HEK293 (cell line): ENCODE data around the gene GRIN2A.

Experiments
- CTCF ChIA-PET: fragments of 350-600 bp; formaldehyde crosslinking; extraction: SDS; loops from one replicate; lab custom pipeline; 2021; ENCODE audit warnings: antibody characterized with exemption; lab: Yijun Ruan, JAX
- POLR2A ChIA-PET: fragments of 300-600 bp; formaldehyde crosslinking; extraction: SDS; loops from one replicate; lab custom pipeline; 2020; ENCODE audit warnings: antibody characterized with exemption, inconsistent platforms; lab: Yijun Ruan, JAX
- H3K27ac ChIP-seq: fragments of 200-500 bp; sonication (Bioruptor generic); 2 replicates; pipeline ENCODE4 v1.5.1; 2014; ENCODE audit warnings: low read depth, low read length, control low read depth, inconsistent platforms; ENCODE audit errors: extremely low read depth
- H3K36me3 ChIP-seq, 2 experiments: fragments of 200-500 bp in 1 of 2; sonication (Bioruptor generic) in 1 of 2; 1 replicate in 1 of 2; 2 replicates in 1 of 2; pipeline ENCODE4 v1.5.1; 2014 to 2017; ENCODE audit warnings: inconsistent platforms in 2 of 2, low read length in 2 of 2; ENCODE audit not compliant: control insufficient read depth in 2 of 2, insufficient read depth in 1 of 2
- H3K4me1 ChIP-seq: fragments of 200-500 bp; sonication (Bioruptor generic); 2 replicates; pipeline ENCODE4 v1.5.1; 2014; ENCODE audit warnings: mild to moderate bottlenecking, low read length, inconsistent platforms; ENCODE audit not compliant: control insufficient read depth, insufficient read depth
- H3K4me3 ChIP-seq: 2 replicates; pipeline ENCODE4 v1.5.1; 2011; ENCODE audit warnings: low read depth, mild to moderate bottlenecking, control low read depth, low read length, moderate library complexity
- H3K9me3 ChIP-seq: fragments of 200-500 bp; sonication (Bioruptor generic); 2 replicates; pipeline ENCODE4 v1.5.1; 2014; ENCODE audit warnings: low read depth, low read length, inconsistent platforms; ENCODE audit not compliant: control insufficient read depth, insufficient read depth
- ATF2 ChIP-seq: fragments of 450-650 bp; formaldehyde crosslinking; IDR thresholded peaks from 2 replicates; pipeline ENCODE4 v1.5.1; 2016; ENCODE audit warnings: missing biosample characterization, missing genetic modification characterization, low read depth
- BCL11A ChIP-seq: fragments of 450-650 bp; formaldehyde crosslinking; IDR thresholded peaks from 2 replicates; pipeline ENCODE4 v1.5.1; 2016; ENCODE audit warnings: low read depth, missing biosample characterization, missing genetic modification characterization
- GLI4 ChIP-seq: fragments of 450-650 bp; formaldehyde crosslinking; IDR thresholded peaks from 2 replicates; pipeline ENCODE4 v1.5.1; 2016; ENCODE audit warnings: missing biosample characterization, missing genetic modification characterization
- MYNN ChIP-seq: fragments of 450-650 bp; formaldehyde crosslinking; IDR thresholded peaks from 2 replicates; pipeline ENCODE4 v1.5.1; 2016; ENCODE audit warnings: missing biosample characterization, missing genetic modification characterization, borderline replicate concordance
- TCF7L2 ChIP-seq: IDR thresholded peaks from 2 replicates; pipeline ENCODE4 v1.6.1; 2011; ENCODE audit warnings: low read depth, mild to moderate bottlenecking, inconsistent platforms, low read length, moderate library complexity, borderline replicate concordance
- WT1 ChIP-seq: fragments of 450-650 bp; formaldehyde crosslinking; IDR thresholded peaks from 2 replicates; pipeline ENCODE4 v1.5.1; 2016; ENCODE audit warnings: missing biosample characterization, missing genetic modification characterization
- ZBTB48 ChIP-seq: fragments of 450-650 bp; formaldehyde crosslinking; IDR thresholded peaks from 2 replicates; pipeline ENCODE4 v1.5.1; 2016; ENCODE audit warnings: missing biosample characterization, missing genetic modification characterization
- ZBTB49 ChIP-seq: fragments of 450-650 bp; formaldehyde crosslinking; IDR thresholded peaks from 2 replicates; pipeline ENCODE4 v1.5.1; 2016; ENCODE audit warnings: missing biosample characterization, missing genetic modification characterization, low read depth
- ZBTB6 ChIP-seq: fragments of 450-650 bp; formaldehyde crosslinking; IDR thresholded peaks from 2 replicates; pipeline ENCODE4 v1.5.1; 2017; ENCODE audit warnings: missing biosample characterization, missing genetic modification characterization
- ZNF138 ChIP-seq: fragments of 450-650 bp; formaldehyde crosslinking; IDR thresholded peaks from 2 replicates; pipeline ENCODE4 v1.5.1; 2016; ENCODE audit warnings: missing biosample characterization, missing genetic modification characterization, borderline replicate concordance
- ZNF169 ChIP-seq: fragments of 450-650 bp; formaldehyde crosslinking; IDR thresholded peaks from 2 replicates; pipeline ENCODE4 v1.5.1; 2016; ENCODE audit warnings: missing biosample characterization, missing genetic modification characterization
- ZNF202 ChIP-seq: fragments of 450-650 bp; formaldehyde crosslinking; IDR thresholded peaks from 2 replicates; pipeline ENCODE4 v1.5.1; 2016; ENCODE audit warnings: missing biosample characterization, missing genetic modification characterization, borderline replicate concordance
- ZNF274 ChIP-seq, 2 experiments: fragments of 200-500 bp in 1 of 2; fragments of 450-650 bp in 1 of 2; sonication (Bioruptor generic) in 1 of 2; formaldehyde crosslinking in 1 of 2; IDR thresholded peaks; 2 replicates each; pipeline versions ENCODE4 v1.5.1 to v1.6.1; 2014 to 2016; ENCODE audit warnings: borderline replicate concordance in 1 of 2, inconsistent platforms in 1 of 2, low read length in 1 of 2, missing biosample characterization in 1 of 2, missing genetic modification characterization in 1 of 2
- ZNF354C ChIP-seq: fragments of 450-650 bp; formaldehyde crosslinking; IDR thresholded peaks from 2 replicates; pipeline ENCODE4 v1.5.1; 2016; ENCODE audit warnings: missing biosample characterization, missing genetic modification characterization, low read depth, borderline replicate concordance
- ZNF404 ChIP-seq: fragments of 450-650 bp; formaldehyde crosslinking; IDR thresholded peaks from 2 replicates; pipeline ENCODE4 v1.5.1; 2017; ENCODE audit warnings: missing biosample characterization, missing genetic modification characterization
- ZNF423 ChIP-seq: fragments of 450-650 bp; formaldehyde crosslinking; IDR thresholded peaks from 2 replicates; pipeline ENCODE4 v1.5.1; 2016; ENCODE audit warnings: missing biosample characterization, missing genetic modification characterization
- ZNF426 ChIP-seq: fragments of 450-650 bp; formaldehyde crosslinking; IDR thresholded peaks from 2 replicates; pipeline ENCODE4 v1.5.1; 2017; ENCODE audit warnings: missing biosample characterization, missing genetic modification characterization, mild to moderate bottlenecking, inconsistent platforms, moderate library complexity
- ZNF48 ChIP-seq: fragments of 450-650 bp; formaldehyde crosslinking; IDR thresholded peaks from 2 replicates; pipeline ENCODE4 v1.5.1; 2016; ENCODE audit warnings: missing biosample characterization, missing genetic modification characterization
- ZNF513 ChIP-seq: fragments of 450-650 bp; IDR thresholded peaks from 2 replicates; pipeline ENCODE4 v1.5.1; 2018; ENCODE audit warnings: missing biosample characterization, missing genetic modification characterization
- ZNF544 ChIP-seq: fragments of 450-650 bp; formaldehyde crosslinking; IDR thresholded peaks from 2 replicates; pipeline ENCODE4 v1.5.0; 2017; ENCODE audit warnings: missing biosample characterization, missing genetic modification characterization
- ZNF571 ChIP-seq: fragments of 450-650 bp; formaldehyde crosslinking; IDR thresholded peaks from 2 replicates; pipeline ENCODE4 v1.5.0; 2017; ENCODE audit warnings: missing biosample characterization, missing genetic modification characterization
- ZNF626 ChIP-seq: fragments of 450-650 bp; sonication (Bioruptor Pico); formaldehyde crosslinking; IDR thresholded peaks from 2 replicates; pipeline ENCODE4 v1.5.1; 2018; ENCODE audit warnings: missing biosample characterization, missing genetic modification characterization, inconsistent platforms
- ZNF629 ChIP-seq: fragments of 450-650 bp; formaldehyde crosslinking; IDR thresholded peaks from 2 replicates; pipeline ENCODE4 v1.5.1; 2017; ENCODE audit warnings: missing biosample characterization, missing genetic modification characterization
- ZSCAN23 ChIP-seq: fragments of 450-650 bp; formaldehyde crosslinking; IDR thresholded peaks from 2 replicates; pipeline ENCODE4 v1.5.1; 2016; ENCODE audit warnings: missing biosample characterization, missing genetic modification characterization

GRIN2A gene

GRCh38 chr16:10027553-10027952 is 154.7 kb downstream of the GRIN2A start:
- H3K36me3 ChIP-seq: no peaks in the 10 kb centered on the region
- CTCF ChIA-PET: no interaction called here
- no peaks in the 10 kb centered on the region for H3K4me1 ChIP-seq
- TF ChIP-seq ZNF404 (tag by site-specific recombination) (no peak), ZNF138 (no peak), ZNF202 (tag by site-specific recombination) (no peak), ZNF48 (no peak), ZNF169 (tag by site-specific recombination) (no peak), GLI4 (tag by site-specific recombination) (no peak), ZNF423 (tag by site-specific recombination) (no peak)
- no peak overlapping the region for H3K27ac ChIP-seq
- H3K9me3 ChIP-seq: no peaks in the 10 kb centered on the region
- H3K4me3 ChIP-seq: no peak overlapping the region
- POLR2A ChIA-PET: no interaction called here

GRCh38 chr16:10026593-10026992 is 155.6 kb downstream of the GRIN2A start:
- ChIA-PET POLR2A (no interaction called here), CTCF (interaction anchor here (0.6 kb wide), 1 partner anchor 284 kb away, joined by 3 read pairs; no protein-coding TSS in a partner anchor)
- no peak overlapping the region for H3K27ac ChIP-seq
- no peaks in the 10 kb centered on the region for H3K36me3 ChIP-seq
- H3K4me1 ChIP-seq: no peaks in the 10 kb centered on the region
- no peaks in the 10 kb centered on the region for H3K9me3 ChIP-seq
- no peak overlapping the region for H3K4me3 ChIP-seq
- TF ChIP-seq ZNF571 (tag by site-specific recombination): no peak
- TF ChIP-seq BCL11A (tag by site-specific recombination): no peak
- no peak for TF ChIP-seq ZBTB6 (tag by site-specific recombination)
- no peak for TF ChIP-seq ZNF626
- TF ChIP-seq GLI4 (tag by site-specific recombination): no peak
- TF ChIP-seq ZNF354C (tag by site-specific recombination): no peak
- TF ChIP-seq ZNF274 (IDR thresholded peaks at IDR 0.05; ENCODE audit: low read length): no peak
- TF ChIP-seq ZNF274 (tag by site-specific recombination; IDR thresholded peaks at IDR 0.05; ENCODE audit: borderline replicate concordance): no peak
- TF ChIP-seq ZNF629 (tag by site-specific recombination): no peak
- TF ChIP-seq ZNF513: no peak
- TF ChIP-seq ZBTB48 (tag by site-specific recombination): no peak
- no peak for TF ChIP-seq ZSCAN23 (tag by site-specific recombination)
- no peak for TF ChIP-seq WT1 (tag by site-specific recombination)
- TF ChIP-seq MYNN: no peak
- no peak for TF ChIP-seq TCF7L2
- no peak for TF ChIP-seq ZNF544 (tag by site-specific recombination)
- no peak for TF ChIP-seq ATF2 (tag by site-specific recombination)
- TF ChIP-seq ZNF426 (tag by site-specific recombination): no peak
- no peak for TF ChIP-seq ZBTB49
